ENCODE results near the gene TEX28. TPM values are rescaled to one million over a fixed set of nuclear protein-coding genes. Genes with fewer than 3 reads are reported as not detected.
"Not testable (repeated sequence)": the region's sequence is repeated elsewhere in the genome, so short reads cannot be mapped to it uniquely, and the experiment has no call there.

TEX28 gene
- total RNA-seq, 2 experiments from 2014 or later = not detected

DNA sequence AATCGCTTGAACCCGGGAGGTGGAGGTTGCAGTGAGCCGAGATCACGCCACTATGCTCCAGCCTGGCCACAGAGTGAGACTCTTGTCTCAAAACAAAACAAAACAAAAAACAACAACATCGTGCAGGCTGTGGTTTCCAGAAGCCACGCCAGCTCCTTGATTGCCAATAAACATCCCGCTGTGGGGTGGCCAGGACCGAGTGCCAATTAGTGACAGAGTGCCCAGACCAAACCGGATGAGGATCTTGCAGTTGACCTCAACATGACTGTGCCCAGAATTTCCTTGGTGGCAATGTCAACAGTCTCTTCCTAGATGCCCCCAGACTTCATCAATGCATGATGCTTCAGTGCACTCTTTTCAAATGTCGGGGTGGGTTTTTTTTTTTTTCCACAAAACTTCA lies 36.2 kb downstream of the TEX28 start:
- CTCF ChIA-PET, POLR2A ChIA-PET: not testable (repeated sequence)

DNA sequence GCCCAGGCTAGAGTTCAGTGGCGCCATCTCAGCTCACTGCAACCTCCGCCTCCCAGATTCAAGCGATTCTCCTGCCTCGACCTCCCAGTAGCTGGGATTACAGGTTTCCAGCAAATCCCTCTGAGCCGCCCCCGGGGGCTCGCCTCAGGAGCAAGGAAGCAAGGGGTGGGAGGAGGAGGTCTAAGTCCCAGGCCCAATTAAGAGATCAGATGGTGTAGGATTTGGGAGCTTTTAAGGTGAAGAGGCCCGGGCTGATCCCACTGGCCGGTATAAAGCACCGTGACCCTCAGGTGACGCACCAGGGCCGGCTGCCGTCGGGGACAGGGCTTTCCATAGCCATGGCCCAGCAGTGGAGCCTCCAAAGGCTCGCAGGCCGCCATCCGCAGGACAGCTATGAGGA lies 37.6 kb downstream of the TEX28 start, which contains the start of gene OPN1MW3:
Gene OPN1MW3 (plus strand): TSS at position 301 of the 400 bp plus-strand sequence. CDS start 38 bp downstream, at position 339.
- POLR2A ChIA-PET, CTCF ChIA-PET: not testable (repeated sequence)

DNA sequence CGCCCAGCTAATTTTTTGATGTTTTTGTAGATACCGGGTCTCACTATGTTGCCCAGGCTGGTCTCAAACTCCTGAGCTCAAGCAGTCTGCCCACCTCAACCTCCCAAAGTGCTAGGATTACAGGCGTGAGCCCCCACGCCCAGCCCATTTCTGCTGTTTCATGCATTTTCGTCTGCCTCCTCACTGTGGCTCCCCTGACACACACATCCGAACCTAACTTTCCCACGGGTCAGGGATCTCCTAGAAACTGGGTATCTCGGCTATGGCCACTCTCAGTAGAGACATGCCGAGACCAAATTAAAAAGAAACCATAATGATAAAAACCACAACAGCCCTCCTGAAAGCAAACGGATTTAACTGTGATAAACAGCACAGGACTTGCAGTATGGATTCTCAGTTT lies 46.8 kb downstream of the TEX28 start:
- POLR2A ChIA-PET, CTCF ChIA-PET: not testable (repeated sequence)

DNA sequence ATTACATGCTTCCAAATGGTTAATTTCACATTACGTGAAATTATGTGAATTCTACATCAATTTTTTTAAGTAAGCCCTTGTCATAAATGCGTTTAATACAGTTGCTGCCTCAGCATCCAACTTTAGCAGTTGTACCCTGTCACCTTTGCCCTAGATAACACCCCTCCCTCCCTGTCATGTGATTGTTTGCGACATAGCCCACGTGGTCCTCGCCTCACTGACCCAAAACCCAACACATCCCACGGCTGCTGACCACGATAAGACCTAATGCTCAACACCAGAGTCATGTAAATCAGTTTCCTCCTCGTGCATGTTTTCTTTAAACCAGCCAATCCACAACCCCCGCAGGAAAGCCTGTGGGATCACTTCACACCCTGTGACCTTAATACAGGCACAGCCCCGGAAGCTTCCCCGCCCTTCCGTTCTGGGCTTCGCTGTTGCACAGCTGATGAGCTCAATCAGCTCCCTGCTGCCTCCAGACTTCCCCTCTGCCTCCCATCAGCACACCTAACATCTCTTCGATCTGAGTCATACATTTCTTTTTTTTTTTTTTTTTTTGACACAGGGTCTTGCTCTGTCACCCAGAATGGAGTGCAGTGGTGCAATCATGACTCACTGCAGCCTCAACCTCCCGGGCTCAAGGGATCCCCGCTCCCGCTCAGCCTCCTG lies 47.4 kb downstream of the TEX28 start:
- CTCF ChIA-PET = not testable (repeated sequence)

DNA sequence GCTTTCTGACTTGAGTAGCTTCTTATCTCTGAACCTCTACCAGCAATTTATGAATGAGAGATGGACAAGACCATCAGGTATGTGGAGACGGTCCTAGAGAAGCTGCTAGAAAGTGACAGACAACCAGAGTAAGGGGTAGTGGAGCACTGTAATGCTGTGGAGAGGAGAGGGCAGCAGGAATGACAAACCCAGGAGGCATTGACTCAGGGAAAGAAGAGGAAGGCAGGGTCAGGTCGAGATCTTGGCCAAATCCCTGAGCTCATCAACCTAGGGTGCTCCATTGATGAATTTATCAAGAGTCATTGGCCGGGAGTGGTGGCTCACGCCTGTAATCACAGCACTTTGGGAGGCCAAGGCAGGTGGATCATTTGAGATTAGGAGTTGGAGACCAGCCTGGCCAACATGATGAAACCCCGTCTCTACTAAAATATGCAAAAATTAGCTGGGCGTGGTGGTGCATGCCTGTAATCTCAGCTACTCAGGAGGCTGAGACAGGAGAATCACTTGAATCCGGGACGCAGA lies 54.9 kb downstream of the TEX28 start:
- CTCF ChIA-PET, POLR2A ChIA-PET: not testable (repeated sequence)

More for the DNA sequence above, 47.4 kb downstream of the TEX28 start:
- POLR2A ChIA-PET = not testable (repeated sequence)

DNA sequence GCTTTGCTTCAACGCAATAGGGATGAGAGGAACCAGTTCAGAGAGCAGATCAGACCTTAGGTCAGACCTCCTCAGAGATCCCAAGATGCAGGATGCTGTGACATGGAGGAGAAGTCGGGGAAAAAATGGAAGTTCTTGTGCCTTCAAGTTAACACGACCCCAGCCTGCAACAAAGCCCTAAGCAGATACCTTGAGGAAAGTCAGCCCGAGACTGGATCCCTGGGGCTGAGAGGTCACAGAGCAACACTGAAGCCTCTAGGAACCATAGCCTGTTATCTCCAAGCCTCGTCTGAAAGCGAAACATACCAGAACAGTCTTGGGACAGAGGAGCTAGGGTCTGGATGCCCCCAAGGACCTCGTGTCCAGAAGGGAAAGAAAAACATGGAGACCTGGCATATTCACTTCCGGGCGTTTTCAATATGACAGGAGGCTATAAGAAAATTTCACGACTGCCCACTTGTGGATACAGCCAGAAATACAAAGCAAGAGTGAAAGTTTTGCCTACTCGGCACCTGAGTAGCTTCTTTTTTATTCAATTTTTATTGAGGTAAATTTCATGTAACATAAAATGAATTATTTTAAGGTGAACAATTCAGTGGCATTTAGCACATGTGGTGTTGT lies 55.9 kb downstream of the TEX28 start:
- CTCF ChIA-PET, POLR2A ChIA-PET: not testable (repeated sequence)

DNA sequence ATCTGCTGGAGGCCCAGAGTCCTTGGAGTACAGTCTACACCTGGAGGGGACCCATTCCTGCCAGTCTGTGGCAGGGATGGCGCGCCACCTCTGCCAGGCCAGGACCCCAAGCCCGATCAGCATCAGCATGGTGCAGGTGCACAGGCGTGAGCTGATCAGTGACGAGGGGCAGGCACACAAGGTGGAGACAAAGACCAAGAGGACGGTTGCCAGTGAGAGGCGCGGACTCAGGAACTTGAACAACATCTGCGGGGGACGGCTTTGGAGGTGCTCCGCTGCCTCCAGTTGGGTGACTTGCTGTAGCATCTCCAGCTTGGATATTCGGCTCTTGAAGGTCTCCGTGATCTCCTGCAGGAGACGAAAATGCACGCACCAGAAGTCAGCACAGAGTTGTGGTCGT lies 61.3 kb downstream of the TEX28 start:
- CTCF ChIA-PET, POLR2A ChIA-PET: not testable (repeated sequence)

DNA sequence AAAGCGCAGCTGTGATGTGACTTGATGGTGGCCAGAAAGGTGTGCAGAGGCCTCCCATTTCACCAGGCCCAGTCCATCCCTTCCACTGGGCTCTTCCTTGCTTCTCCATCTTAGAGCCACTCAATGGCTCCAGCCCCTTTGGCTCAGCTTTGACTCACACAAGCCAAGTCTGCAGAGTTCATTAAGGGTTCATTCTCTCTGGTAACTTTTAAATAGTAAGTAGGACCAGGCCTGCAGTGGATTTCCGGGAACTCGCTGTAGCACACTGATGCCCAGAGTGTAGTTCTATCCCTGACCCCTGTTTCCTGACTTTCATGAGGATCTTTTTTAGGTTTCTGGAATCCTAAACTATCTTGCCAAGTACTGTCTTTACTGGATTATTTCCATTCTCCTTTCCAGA lies 63.5 kb downstream of the TEX28 start:
- POLR2A ChIA-PET, CTCF ChIA-PET: not testable (repeated sequence)

DNA sequence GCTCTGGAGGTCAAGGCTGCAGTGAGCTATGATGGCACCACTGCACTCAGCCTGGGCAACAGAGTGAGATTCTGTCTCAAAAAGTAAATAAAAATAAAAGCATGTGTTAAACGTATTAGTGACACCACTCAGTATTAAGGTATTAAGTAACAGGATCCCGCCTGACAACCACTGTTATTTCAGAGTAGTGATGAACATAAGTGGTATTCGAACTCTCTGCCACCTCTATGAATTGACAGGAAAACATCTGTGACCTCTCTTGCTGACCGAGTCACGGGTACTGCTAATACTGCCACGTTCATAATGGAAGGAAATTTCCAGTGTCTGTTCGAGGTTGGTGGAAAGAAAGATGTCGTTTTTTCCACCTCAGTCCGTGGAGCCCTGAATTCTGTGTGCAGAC lies 68.2 kb downstream of the TEX28 start:
- CTCF ChIA-PET, POLR2A ChIA-PET: not testable (repeated sequence)

DNA sequence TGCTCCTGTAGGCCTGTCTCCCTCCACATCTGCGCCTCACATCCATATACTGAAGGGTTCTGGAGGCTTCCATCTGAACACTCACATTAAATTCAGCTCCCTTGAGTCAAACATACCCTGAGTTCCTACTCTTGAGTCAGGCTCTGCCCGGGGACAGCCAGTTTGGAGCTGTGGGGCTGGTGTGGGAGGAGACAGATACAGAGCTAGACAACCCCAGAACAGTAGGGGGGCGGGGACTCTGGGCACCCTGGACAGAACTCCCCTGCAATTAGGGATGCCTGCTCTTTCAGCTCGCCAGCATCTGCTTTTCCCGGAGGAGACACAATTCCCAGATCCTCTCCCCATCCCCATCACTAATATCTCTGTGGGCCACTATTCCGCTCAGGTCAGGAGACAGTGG lies 69.6 kb downstream of the TEX28 start:
- CTCF ChIA-PET, POLR2A ChIA-PET: not testable (repeated sequence)

Other genes starting within 250 kb of the TEX28 start
- 10 to 100 TPM; 49.8 to 51.2 TPM for gene MECP2, start 197.4 kb downstream of the TEX28 start, total RNA-seq
- not detected for gene OPN1LW, start 150.9 kb downstream of the TEX28 start, total RNA-seq
- not detected for gene OPN1MW, start 112.5 kb downstream of the TEX28 start, total RNA-seq
- not detected for gene OPN1MW2, start 75.4 kb downstream of the TEX28 start, total RNA-seq
- gene OPN1MW3, start 37.5 kb downstream of the TEX28 start, total RNA-seq = not detected
- under 1 TPM in 1 of 2 experiments, not detected in 1; 0.19 TPM for gene TKTL1, start 671 bp upstream of the TEX28 start, total RNA-seq
- gene FLNA, start 79.5 kb upstream of the TEX28 start, total RNA-seq = 1,000 to 10,000 TPM; 1,044 to 1,051 TPM
- gene EMD, start 84.2 kb upstream of the TEX28 start, total RNA-seq = 100 to 1,000 TPM; 108 to 109 TPM
- gene RPL10, start 103.3 kb upstream of the TEX28 start, total RNA-seq = 1,000 to 10,000 TPM; 2,936 to 3,024 TPM
- gene DNASE1L1, start 114.1 kb upstream of the TEX28 start, total RNA-seq = 10 to 100 TPM; 10.8 to 11.8 TPM
- gene TAFAZZIN, start 116.4 kb upstream of the TEX28 start, total RNA-seq = 10 to 100 TPM; 48.4 to 49.9 TPM
- gene ATP6AP1, start 133.6 kb upstream of the TEX28 start, total RNA-seq = 10 to 100 TPM; 38.5 to 39.6 TPM
- gene GDI1, start 142.0 kb upstream of the TEX28 start, total RNA-seq = 10 to 100 TPM; 87.0 to 97.3 TPM
- 10 to 100 TPM; 73.2 to 78.2 TPM for gene FAM50A, start 149.0 kb upstream of the TEX28 start, total RNA-seq
- gene PLXNA3, start 163.2 kb upstream of the TEX28 start, total RNA-seq = 10 to 100 TPM; 32.8 to 38.4 TPM
- 10 to 100 TPM; 64.7 to 64.9 TPM for gene LAGE3, start 184.2 kb upstream of the TEX28 start, total RNA-seq
- gene UBL4A, start 191.5 kb upstream of the TEX28 start, total RNA-seq = 10 to 100 TPM; 66.4 to 68.6 TPM
- gene SLC10A3, start 195.5 kb upstream of the TEX28 start, total RNA-seq = 10 to 100 TPM; 34.3 to 37.2 TPM
- gene FAM3A, start 221.1 kb upstream of the TEX28 start, total RNA-seq = 10 to 100 TPM; 30.5 to 32.5 TPM